HG02642 (cell line): ENCODE results near the gene LY6G5B.

Experiments used
- ATAC-seq: cut with Tn5 transposase; IDR thresholded peaks from one replicate; pipeline ENCODE4 v1.9.1; 2021; ENCODE audit warnings: mild to moderate bottlenecking; ENCODE audit not compliant: unreplicated experiment, poor library complexity

LY6G5B gene

GRCh38 chr6:31669676-31670075 lies at the start of gene LY6G5B:
Gene LY6G5B (plus strand): TSS chr6:31669976. CDS start chr6:31670951, 975 bp downstream.
- ATAC-seq: no peak

- peak; percentile 60 for ATAC-seq
Observed at GRCh38 chr6:31620586-31621319, 49.0 kb upstream of the LY6G5B start, which contains the start of gene PRRC2A. Gene PRRC2A (plus strand): TSS chr6:31620715. CDS start chr6:31622790, 2,075 bp downstream.

- ATAC-seq: no peak
Observed at GRCh38 chr6:31621320-31621939, 48.3 kb upstream of the LY6G5B start.

- ATAC-seq: no peak
Observed at GRCh38 chr6:31621991-31622390, 47.8 kb upstream of the LY6G5B start.

- no peak for ATAC-seq
Observed at GRCh38 chr6:31622684-31623091, 47.1 kb upstream of the LY6G5B start.

GRCh38 chr6:31624070-31624469 lies 45.7 kb upstream of the LY6G5B start:
- no peak for ATAC-seq

- ATAC-seq: no peak
Observed at GRCh38 chr6:31626952-31627351, 42.8 kb upstream of the LY6G5B start.

- no peak for ATAC-seq
Observed at GRCh38 chr6:31627690-31628287, 42.0 kb upstream of the LY6G5B start.

GRCh38 chr6:31629014-31629413 lies 40.8 kb upstream of the LY6G5B start:
- ATAC-seq: no peak

- ATAC-seq: no peak
Observed at GRCh38 chr6:31630177-31630934, 39.4 kb upstream of the LY6G5B start.

GRCh38 chr6:31631209-31631608 lies 38.6 kb upstream of the LY6G5B start:
- ATAC-seq: no peak

GRCh38 chr6:31631681-31632278 lies 38.0 kb upstream of the LY6G5B start:
- no peak for ATAC-seq

- no peak for ATAC-seq
Observed at GRCh38 chr6:31632279-31632946, 37.4 kb upstream of the LY6G5B start.

- no peak for ATAC-seq
Observed at GRCh38 chr6:31633447-31633846, 36.3 kb upstream of the LY6G5B start.

GRCh38 chr6:31634131-31634530 lies 35.6 kb upstream of the LY6G5B start:
- no peak for ATAC-seq

GRCh38 chr6:31634969-31635575 lies 34.7 kb upstream of the LY6G5B start:
- ATAC-seq: no peak

- ATAC-seq: no peak
Observed at GRCh38 chr6:31636698-31637596, 32.8 kb upstream of the LY6G5B start.

GRCh38 chr6:31639043-31639442 lies 30.7 kb upstream of the LY6G5B start:
- no peak for ATAC-seq
